ENCODE data around the gene FIGN.
A peak's percentile ranks its signal among the peaks of the same experiment; 100 is the strongest.

Gene FIGN

DNA sequence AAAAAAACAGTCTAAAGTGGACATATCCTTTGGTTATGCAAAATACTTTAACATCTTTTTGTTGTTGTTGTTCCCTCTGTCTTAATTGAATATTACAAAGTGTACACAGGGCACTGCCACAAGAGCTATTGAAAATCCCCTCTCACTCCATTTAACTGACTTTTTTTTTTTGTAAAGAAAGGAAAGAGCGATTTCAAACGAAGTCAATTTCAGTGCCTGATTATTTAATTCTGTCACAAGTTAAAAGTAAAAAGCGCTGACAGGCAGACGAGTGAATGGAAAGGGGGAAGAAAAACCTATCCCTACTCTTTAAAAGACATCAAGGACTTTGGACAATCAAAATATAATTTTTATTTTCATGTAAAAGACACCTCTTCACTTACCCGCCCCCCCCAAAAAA is 1.9 kb downstream of the FIGN start:
- no peaks in the 10 kb centered on the region for H3K36me3 ChIP-seq (ENCODE audit: insufficient read depth, low read length)
- H3K27ac ChIP-seq: peak overlapping the region; percentile 63; the same call in 1 of the 2 replicates
- peak overlapping the region; percentile 92 for H3K4me3 ChIP-seq
- no peaks in the 10 kb centered on the region for H3K9me3 ChIP-seq (ENCODE audit: low read depth, low read length)
- no peak for TF ChIP-seq POLR2AphosphoS5 (IDR thresholded peaks at IDR 0.05; ENCODE audit: borderline replicate concordance, low read depth, low read length)
- TF ChIP-seq FOXP2 (optimal IDR thresholded peaks at IDR 0.05; ENCODE audit: control extremely low read depth, extremely low read length, insufficient read depth): no peak
- no peak for TF ChIP-seq EZH2 (IDR thresholded peaks at IDR 0.05)
- H3K9ac ChIP-seq (ENCODE audit: insufficient read length): peak overlapping the region; percentile 15
- no peak for DNase-seq (ENCODE audit: low read depth, low spot score)

DNA sequence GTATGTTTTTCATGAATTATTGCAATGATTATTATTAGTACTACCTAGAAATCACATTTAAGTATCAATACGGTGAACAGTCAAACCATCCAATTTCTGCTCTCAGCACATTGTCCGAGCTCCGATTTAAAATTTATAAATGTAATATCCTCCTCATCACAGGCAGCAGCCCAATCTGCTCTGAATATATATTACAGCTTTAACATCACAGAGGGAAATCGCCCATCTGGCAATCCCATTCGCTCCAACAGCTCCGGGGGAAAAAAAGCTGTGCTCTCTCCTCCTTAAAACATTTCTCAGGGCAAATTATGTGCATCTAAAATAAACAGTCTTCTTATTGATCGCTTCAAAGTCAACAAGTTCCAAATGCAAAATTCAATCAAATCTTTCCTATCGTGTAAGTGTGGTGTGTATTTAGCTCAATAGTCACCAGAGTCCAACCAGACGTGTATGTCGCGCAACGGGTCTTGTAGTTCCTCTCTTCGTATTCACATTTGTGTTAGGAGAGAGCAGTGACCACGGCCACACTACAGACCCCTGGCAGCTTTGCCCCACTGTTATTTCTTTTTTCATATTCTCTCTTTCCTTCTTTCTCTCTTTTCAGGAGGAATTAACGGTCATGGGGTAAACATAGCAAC is 2.4 kb downstream of the FIGN start:
- no peak for DNase-seq (ENCODE audit: low read depth, low spot score)
- H3K9ac ChIP-seq (ENCODE audit: insufficient read length): peak overlapping the region; percentile 17
- H3K9me3 ChIP-seq (ENCODE audit: low read depth, low read length): no peaks in the 10 kb centered on the region
- TF ChIP-seq EZH2 (IDR thresholded peaks at IDR 0.05) (no peak), POLR2AphosphoS5 (IDR thresholded peaks at IDR 0.05; ENCODE audit: borderline replicate concordance, low read depth, low read length) (no peak), FOXP2 (optimal IDR thresholded peaks at IDR 0.05; ENCODE audit: control extremely low read depth, extremely low read length, insufficient read depth) (no peak)
- H3K36me3 ChIP-seq (ENCODE audit: insufficient read depth, low read length): no peaks in the 10 kb centered on the region
- H3K4me3 ChIP-seq: peak overlapping the region; percentile 92
- no peak overlapping the region for H3K27ac ChIP-seq

DNA sequence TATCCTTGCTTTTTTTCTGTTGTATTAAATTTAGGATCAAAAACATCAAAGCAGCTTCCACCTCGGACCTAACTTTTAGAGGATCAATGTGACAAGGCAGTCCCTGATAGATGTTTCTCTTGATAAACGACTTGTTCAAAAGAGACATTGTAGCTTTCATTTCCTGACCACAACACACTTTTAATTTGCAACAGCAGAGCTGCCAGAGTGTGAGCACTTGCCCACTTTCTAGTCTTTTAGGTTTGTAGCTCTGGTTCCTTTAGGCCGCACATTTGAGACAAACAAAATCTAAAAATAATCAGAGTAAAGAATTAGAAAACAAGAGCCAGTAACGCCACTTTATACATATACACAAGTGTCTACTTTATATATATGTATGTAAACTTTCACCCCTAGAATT is 3.1 kb downstream of the FIGN start:
- Histone ChIP-seq H3K36me3 (ENCODE audit: insufficient read depth, low read length) (no peaks in the 10 kb centered on the region), H3K27ac (peak overlapping the region; percentile 48; the same call in 1 of the 2 replicates), H3K4me3 (peak overlapping the region; percentile 92), H3K9ac (ENCODE audit: insufficient read length) (peak overlapping the region; percentile 45), H3K9me3 (ENCODE audit: low read depth, low read length) (no peaks in the 10 kb centered on the region)
- no peak for TF ChIP-seq FOXP2 (optimal IDR thresholded peaks at IDR 0.05; ENCODE audit: control extremely low read depth, extremely low read length, insufficient read depth)
- no peak for DNase-seq (ENCODE audit: low read depth, low spot score)

DNA sequence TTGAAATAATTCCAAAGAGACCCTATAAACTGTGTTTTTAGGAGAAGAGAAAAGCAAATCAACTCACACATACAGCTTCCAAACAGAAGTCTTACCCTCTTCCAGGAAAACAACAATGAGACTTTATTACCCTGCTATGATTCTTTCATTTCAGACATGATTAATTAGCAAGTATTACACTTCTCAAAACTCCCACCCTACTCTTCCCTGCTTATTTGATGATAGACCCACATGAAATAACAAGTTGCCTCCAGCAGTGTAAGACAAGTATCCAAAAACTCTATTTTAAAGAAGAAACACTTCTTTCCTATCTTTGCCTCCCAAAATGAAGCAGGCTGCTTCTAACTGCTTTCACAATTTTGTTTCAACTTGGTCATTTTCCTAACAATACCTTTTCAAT is 4.1 kb downstream of the FIGN start:
- Histone ChIP-seq H3K4me3 (peak overlapping the region; percentile 27), H3K36me3 (ENCODE audit: insufficient read depth, low read length) (no peaks in the 10 kb centered on the region), H3K9me3 (ENCODE audit: low read depth, low read length) (no peaks in the 10 kb centered on the region), H3K27ac (peak overlapping the region; percentile 21; the same call in 1 of the 2 replicates), H3K9ac (ENCODE audit: insufficient read length) (no peak overlapping the region)
- TF ChIP-seq EZH2 (IDR thresholded peaks at IDR 0.05) (no peak), POLR2AphosphoS5 (IDR thresholded peaks at IDR 0.05; ENCODE audit: borderline replicate concordance, low read depth, low read length) (no peak), FOXP2 (optimal IDR thresholded peaks at IDR 0.05; ENCODE audit: control extremely low read depth, extremely low read length, insufficient read depth) (no peak)
- DNase-seq (ENCODE audit: low read depth, low spot score): no peak

DNA sequence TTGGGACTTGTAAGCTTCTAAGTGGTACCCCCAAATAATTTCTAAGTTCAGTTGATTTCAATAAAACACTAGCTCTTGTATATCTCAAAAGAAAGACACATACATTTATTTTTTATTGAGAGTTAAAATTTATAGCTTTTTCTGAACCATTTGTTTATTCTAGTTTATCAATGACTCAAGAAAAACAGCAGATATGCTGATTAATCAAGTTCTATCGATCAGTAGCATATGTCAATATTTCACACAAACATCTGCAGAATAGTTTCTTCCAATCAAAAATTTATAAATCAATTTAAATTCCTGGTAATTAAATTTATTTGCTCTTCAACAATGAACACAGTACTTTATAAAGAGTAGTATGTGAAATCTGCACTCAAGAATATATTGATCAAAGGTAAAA is 5.3 kb downstream of the FIGN start:
- Histone ChIP-seq H3K27ac (no peak overlapping the region), H3K9me3 (ENCODE audit: low read depth, low read length) (no peaks in the 10 kb centered on the region), H3K4me3 (no peak overlapping the region), H3K9ac (ENCODE audit: insufficient read length) (no peak overlapping the region), H3K36me3 (ENCODE audit: insufficient read depth, low read length) (no peaks in the 10 kb centered on the region)
- TF ChIP-seq FOXP2 (optimal IDR thresholded peaks at IDR 0.05; ENCODE audit: control extremely low read depth, extremely low read length, insufficient read depth) (no peak), EZH2 (IDR thresholded peaks at IDR 0.05) (no peak), POLR2AphosphoS5 (IDR thresholded peaks at IDR 0.05; ENCODE audit: borderline replicate concordance, low read depth, low read length) (no peak)
- DNase-seq (ENCODE audit: low read depth, low spot score): no peak

DNA sequence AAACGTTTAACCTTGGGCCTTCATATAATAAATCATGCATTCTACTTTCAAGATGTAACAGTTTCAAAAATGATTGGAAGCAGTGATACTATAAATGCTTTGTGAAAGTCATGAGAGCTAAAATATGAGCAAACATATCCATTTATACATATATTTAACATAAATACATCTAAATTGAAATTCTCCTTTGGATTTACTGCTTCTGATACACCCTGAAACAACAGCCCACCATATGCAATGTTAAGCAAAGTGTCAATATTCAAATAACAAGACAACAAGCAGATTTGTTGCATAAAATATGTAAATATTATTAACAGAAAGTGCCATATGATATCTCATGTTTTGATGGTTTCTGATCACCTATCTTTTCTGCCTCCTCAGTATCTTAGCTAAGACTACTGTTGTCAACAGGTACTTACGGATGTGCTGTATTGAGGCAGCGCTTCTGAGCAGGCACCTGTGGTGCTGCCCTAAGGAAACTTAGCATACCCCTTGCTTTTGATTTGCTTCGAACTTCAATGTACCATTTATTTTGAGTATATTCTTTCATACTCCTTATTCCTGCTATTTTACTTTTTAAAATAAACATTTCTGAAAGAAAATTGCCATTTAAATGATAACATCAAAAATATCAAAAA is 6.1 kb downstream of the FIGN start:
- no peak for DNase-seq (ENCODE audit: low read depth, low spot score)

DNA sequence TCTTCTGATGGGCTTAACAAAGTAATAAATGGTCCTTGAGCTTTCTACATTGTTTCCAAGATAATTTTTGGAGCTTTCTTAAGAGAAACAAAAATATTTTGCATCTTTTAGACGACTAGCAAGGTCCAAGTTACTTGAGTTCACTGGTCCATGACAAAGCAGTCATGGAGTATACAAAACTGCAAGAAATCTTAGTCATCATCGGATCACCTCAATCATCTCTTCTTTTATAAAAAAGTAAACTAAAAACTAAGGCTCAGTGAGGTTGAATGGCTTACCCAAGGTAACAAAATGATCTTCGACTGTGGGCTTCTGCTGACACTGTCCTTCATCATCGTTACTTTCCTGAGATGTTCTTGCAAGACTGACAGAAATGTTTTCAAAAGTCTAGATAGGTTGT is 11.9 kb downstream of the FIGN start:
- TF ChIP-seq EZH2 (IDR thresholded peaks at IDR 0.05) (no peak), POLR2AphosphoS5 (IDR thresholded peaks at IDR 0.05; ENCODE audit: borderline replicate concordance, low read depth, low read length) (no peak), FOXP2 (optimal IDR thresholded peaks at IDR 0.05; ENCODE audit: control extremely low read depth, extremely low read length, insufficient read depth) (no peak)
- no peak overlapping the region for H3K27ac ChIP-seq
- H3K4me3 ChIP-seq: no peak overlapping the region
- no peaks in the 10 kb centered on the region for H3K9me3 ChIP-seq (ENCODE audit: low read depth, low read length)
- no peak for DNase-seq (ENCODE audit: low read depth, low spot score)
- H3K9ac ChIP-seq (ENCODE audit: insufficient read length): no peak overlapping the region
- H3K36me3 ChIP-seq (ENCODE audit: insufficient read depth, low read length): no peaks in the 10 kb centered on the region

More for the DNA sequence above, 6.1 kb downstream of the FIGN start:
- no peak overlapping the region for H3K4me3 ChIP-seq
- no peak for TF ChIP-seq FOXP2 (optimal IDR thresholded peaks at IDR 0.05; ENCODE audit: control extremely low read depth, extremely low read length, insufficient read depth)
- TF ChIP-seq POLR2AphosphoS5 (IDR thresholded peaks at IDR 0.05; ENCODE audit: borderline replicate concordance, low read depth, low read length): no peak
- no peak for TF ChIP-seq EZH2 (IDR thresholded peaks at IDR 0.05)
- H3K9me3 ChIP-seq (ENCODE audit: low read depth, low read length): no peaks in the 10 kb centered on the region
- no peak overlapping the region for H3K27ac ChIP-seq
- H3K9ac ChIP-seq (ENCODE audit: insufficient read length): no peak overlapping the region
- no peaks in the 10 kb centered on the region for H3K36me3 ChIP-seq (ENCODE audit: insufficient read depth, low read length)

DNA sequence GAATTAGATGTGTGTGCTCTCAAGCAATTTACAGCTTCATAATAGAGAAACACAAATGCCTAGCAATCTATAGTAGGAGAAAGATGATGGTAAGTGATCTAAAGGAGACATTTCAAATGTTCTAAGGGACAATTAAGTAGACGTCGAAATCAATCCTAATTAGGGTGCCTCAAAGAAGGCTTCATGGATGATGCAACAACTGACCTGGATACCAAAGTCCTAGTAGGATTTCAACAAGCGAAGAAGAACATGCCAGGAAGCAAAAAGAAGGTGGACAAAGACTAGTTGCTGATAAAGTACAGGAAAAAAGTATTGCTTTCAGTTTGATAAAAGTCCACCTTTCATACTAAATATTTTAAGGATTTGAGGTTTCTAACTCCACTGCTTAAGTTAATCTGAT is 12.5 kb downstream of the FIGN start:
- H3K9me3 ChIP-seq (ENCODE audit: low read depth, low read length): no peaks in the 10 kb centered on the region
- no peak for DNase-seq (ENCODE audit: low read depth, low spot score)
- H3K36me3 ChIP-seq (ENCODE audit: insufficient read depth, low read length): no peaks in the 10 kb centered on the region
- H3K27ac ChIP-seq: no peak overlapping the region
- no peak for TF ChIP-seq POLR2AphosphoS5 (IDR thresholded peaks at IDR 0.05; ENCODE audit: borderline replicate concordance, low read depth, low read length)
- TF ChIP-seq FOXP2 (optimal IDR thresholded peaks at IDR 0.05; ENCODE audit: control extremely low read depth, extremely low read length, insufficient read depth): no peak
- no peak for TF ChIP-seq EZH2 (IDR thresholded peaks at IDR 0.05)
- H3K9ac ChIP-seq (ENCODE audit: insufficient read length): no peak overlapping the region
- no peak overlapping the region for H3K4me3 ChIP-seq

Data from SK-N-MC (cell line).